Suprapubic skin (tissue), 4 donors: ENCODE results near the gene CFAP100. TPM values are rescaled to one million over a fixed set of nuclear protein-coding genes. Genes with fewer than 3 reads are reported as not detected.

ENCODE experiments used
- DNase-seq, 2 donors: peaks; one replicate each; pipeline ENCODE4 v3.0.0-alpha.2; 2019; ENCODE audit warnings: low spot score in 2 of 2
- H3K27ac ChIP-seq: fragments of 200-600 bp; sonication (generic); one replicate; pipeline ENCODE4 v1.5.1; 2019
- H3K27me3 ChIP-seq: fragments of 200-600 bp; sonication (generic); one replicate; pipeline ENCODE4 v1.5.1; 2019
- H3K36me3 ChIP-seq: fragments of 200-600 bp; sonication (generic); one replicate; pipeline ENCODE4 v1.5.1; 2019
- H3K4me1 ChIP-seq: fragments of 200-600 bp; sonication (generic); one replicate; pipeline ENCODE4 v1.5.1; 2019
- H3K4me3 ChIP-seq: fragments of 200-600 bp; sonication (generic); one replicate; pipeline ENCODE4 v1.5.1; 2019; ENCODE audit warnings: mild to moderate bottlenecking
- H3K9me3 ChIP-seq: fragments of 200-600 bp; sonication (generic); one replicate; pipeline ENCODE4 v1.5.1; 2019
- EP300 ChIP-seq: sonication (generic); formaldehyde crosslinking; IDR thresholded peaks from one replicate; pipeline ENCODE4 v1.6.1; 2017; ENCODE audit warnings: antibody characterized with exemption
- POLR2A ChIP-seq, 2 donors: fragments of 450-650 bp; IDR thresholded peaks; one replicate each; pipeline ENCODE4 v1.6.1; 2017; ENCODE audit warnings: antibody characterized with exemption in 2 of 2, mild to moderate bottlenecking in 2 of 2, moderate library complexity in 2 of 2
- POLR2AphosphoS5 ChIP-seq, 3 donors: sonication (generic); formaldehyde crosslinking; IDR thresholded peaks; one replicate each; pipeline ENCODE4 v1.6.1; 2017; ENCODE audit warnings: antibody characterized with exemption in 3 of 3
- WGBS: methylation state at CpG from one replicate; pipeline ENCODE4 v1.1.5; 2018; 5-methylcytosine and 5-hydroxymethylcytosine counted together
- total RNA-seq, 4 donors: library from RNA; depleted of rRNA; stranded (reverse); fragments of >200 nt; gene quantifications; one replicate each; pipeline ENCODE4 v1.1.0, GENCODE V29; 2016
- TF ChIP-seq, protein P1 (sequence below), 2 donors: fragments of 200-600 bp in 1 of 2; fragments of 450-650 bp in 1 of 2; sonication (generic) in 1 of 2; IDR thresholded peaks; one replicate each; pipeline ENCODE4 v1.5.1; 2016 to 2019; ENCODE audit warnings: antibody characterized with exemption in 2 of 2, mild to moderate bottlenecking in 1 of 2, moderate library complexity in 1 of 2

CFAP100 gene
- total RNA-seq, 4 donors from 2014 or later, result not detected

GRCh38 chr3:126390751-126391150 lies 4.0 kb upstream of the CFAP100 start:
- Histone ChIP-seq H3K27me3 (peaks cover 31% of the 10 kb centered on the region), H3K4me1 (peaks cover 20% of the 10 kb centered on the region), H3K27ac (no peak overlapping the region), H3K36me3 (no peaks in the 10 kb centered on the region), H3K4me3 (no peak overlapping the region), H3K9me3 (no peaks in the 10 kb centered on the region)
- peak in 1 of 2 donors; percentile 37 for DNase-seq
- TF ChIP-seq, protein P1, sequence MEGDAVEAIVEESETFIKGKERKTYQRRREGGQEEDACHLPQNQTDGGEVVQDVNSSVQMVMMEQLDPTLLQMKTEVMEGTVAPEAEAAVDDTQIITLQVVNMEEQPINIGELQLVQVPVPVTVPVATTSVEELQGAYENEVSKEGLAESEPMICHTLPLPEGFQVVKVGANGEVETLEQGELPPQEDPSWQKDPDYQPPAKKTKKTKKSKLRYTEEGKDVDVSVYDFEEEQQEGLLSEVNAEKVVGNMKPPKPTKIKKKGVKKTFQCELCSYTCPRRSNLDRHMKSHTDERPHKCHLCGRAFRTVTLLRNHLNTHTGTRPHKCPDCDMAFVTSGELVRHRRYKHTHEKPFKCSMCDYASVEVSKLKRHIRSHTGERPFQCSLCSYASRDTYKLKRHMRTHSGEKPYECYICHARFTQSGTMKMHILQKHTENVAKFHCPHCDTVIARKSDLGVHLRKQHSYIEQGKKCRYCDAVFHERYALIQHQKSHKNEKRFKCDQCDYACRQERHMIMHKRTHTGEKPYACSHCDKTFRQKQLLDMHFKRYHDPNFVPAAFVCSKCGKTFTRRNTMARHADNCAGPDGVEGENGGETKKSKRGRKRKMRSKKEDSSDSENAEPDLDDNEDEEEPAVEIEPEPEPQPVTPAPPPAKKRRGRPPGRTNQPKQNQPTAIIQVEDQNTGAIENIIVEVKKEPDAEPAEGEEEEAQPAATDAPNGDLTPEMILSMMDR (IDR thresholded peaks at IDR 0.05), result no peak
- TF ChIP-seq POLR2A (IDR thresholded peaks at IDR 0.05), result no peak
- TF ChIP-seq POLR2AphosphoS5 (IDR thresholded peaks at IDR 0.05), result no peak
- TF ChIP-seq EP300, result no peak
- WGBS, result 68% methylated on average over 4 of the region's 4 CpGs

GRCh38 chr3:126391631-126392030 lies 3.1 kb upstream of the CFAP100 start:
- WGBS, result 25% methylated on average over 1 of the region's 1 CpG
- no peak for TF ChIP-seq POLR2A (IDR thresholded peaks at IDR 0.05)
- no peak for TF ChIP-seq EP300
- TF ChIP-seq POLR2AphosphoS5 (IDR thresholded peaks at IDR 0.05), result no peak
- TF ChIP-seq, protein P1 (IDR thresholded peaks at IDR 0.05), result no peak
- DNase-seq, result peak in 1 of 2 donors; percentile 37

GRCh38 chr3:126392246-126392645 lies 2.5 kb upstream of the CFAP100 start:
- Histone ChIP-seq H3K9me3 (no peaks in the 10 kb centered on the region), H3K4me1 (peaks cover 20% of the 10 kb centered on the region), H3K36me3 (no peaks in the 10 kb centered on the region), H3K27me3 (peaks cover 32% of the 10 kb centered on the region), H3K4me3 (no peak overlapping the region), H3K27ac (no peak overlapping the region)
- 55% methylated on average over 12 of the region's 12 CpGs for WGBS
- DNase-seq, result peak in 1 of 2 donors; percentile 40
- TF ChIP-seq POLR2A (IDR thresholded peaks at IDR 0.05), result no peak
- TF ChIP-seq, protein P1 (IDR thresholded peaks at IDR 0.05), result no peak
- no peak for TF ChIP-seq EP300
- TF ChIP-seq POLR2AphosphoS5 (IDR thresholded peaks at IDR 0.05), result no peak

More at GRCh38 chr3:126391631-126392030, 3.1 kb upstream of the CFAP100 start:
- no peaks in the 10 kb centered on the region for H3K36me3 ChIP-seq
- no peak overlapping the region for H3K4me3 ChIP-seq
- H3K4me1 ChIP-seq, result peaks cover 20% of the 10 kb centered on the region
- peaks cover 32% of the 10 kb centered on the region for H3K27me3 ChIP-seq
- no peaks in the 10 kb centered on the region for H3K9me3 ChIP-seq
- H3K27ac ChIP-seq, result no peak overlapping the region

DNA sequence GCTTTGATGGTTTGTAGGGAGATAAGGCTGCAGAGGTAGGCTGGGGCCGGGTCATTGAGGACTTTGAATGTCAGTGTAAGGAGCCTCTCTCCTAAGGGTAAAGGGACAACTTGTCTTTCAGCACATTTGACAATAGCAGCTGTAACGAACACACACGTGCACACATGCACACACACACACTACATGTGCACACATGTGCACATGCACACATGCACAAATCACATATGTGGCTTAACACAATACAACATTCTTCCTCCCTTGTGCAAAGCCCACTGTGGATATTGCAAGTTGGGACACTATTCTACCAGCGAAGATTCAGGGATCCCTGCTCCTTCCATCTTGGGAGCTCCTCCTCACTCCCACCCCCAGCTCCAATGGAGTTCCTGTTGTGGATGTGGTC lies 1.1 kb upstream of the CFAP100 start:
- 93% methylated on average over 4 of the region's 4 CpGs for WGBS
- Histone ChIP-seq H3K4me3 (no peak overlapping the region), H3K36me3 (no peaks in the 10 kb centered on the region), H3K4me1 (peaks cover 19% of the 10 kb centered on the region), H3K27ac (no peak overlapping the region), H3K27me3 (peaks cover 32% of the 10 kb centered on the region), H3K9me3 (no peaks in the 10 kb centered on the region)
- TF ChIP-seq, protein P1 (IDR thresholded peaks at IDR 0.05), result no peak
- TF ChIP-seq POLR2AphosphoS5 (IDR thresholded peaks at IDR 0.05) (no peak), EP300 (no peak), POLR2A (IDR thresholded peaks at IDR 0.05) (no peak)
- DNase-seq, result peak in 1 of 2 donors; percentile 13

- Histone ChIP-seq H3K27me3 (peaks cover 28% of the 10 kb centered on the region), H3K36me3 (no peaks in the 10 kb centered on the region), H3K9me3 (no peaks in the 10 kb centered on the region), H3K4me3 (peak overlapping the region; percentile 23), H3K4me1 (peaks cover 8% of the 10 kb centered on the region), H3K27ac (no peak overlapping the region)
- no peak for DNase-seq
- TF ChIP-seq POLR2A (IDR thresholded peaks at IDR 0.05), result no peak
- WGBS, result no CpG with 5 or more reads among the region's 30 CpGs
These were observed 240 bp downstream of the CFAP100 start for GRCh38 chr3:126394977-126395321.
